H1 (cell line): Measurements from ENCODE around the gene POLR3E. TPM values are rescaled to one million over a fixed set of nuclear protein-coding genes. Genes with fewer than 3 reads are reported as not detected.

Experiments
- CTCF ChIA-PET: fragments of 300-600 bp; sonication (Branson Sonifier 250); formaldehyde crosslinking; loops from one replicate; lab custom pipeline; 2021; ENCODE audit not compliant: partially characterized antibody; lab: Charles Lee
- POLR2A ChIA-PET: fragments of 300-600 bp; sonication (Branson Sonifier 250); formaldehyde crosslinking; loops from one replicate; lab custom pipeline; 2021; ENCODE audit warnings: inconsistent platforms; ENCODE audit not compliant: partially characterized antibody; lab: Charles Lee
- DNase-seq, 2 experiments: peaks; one replicate each; pipeline versions ENCODE4 v3.0.0 to v3.0.0-alpha.2; 2010 to 2022; ENCODE audit warnings: low spot score in 2 of 2, low read depth in 1 of 2, mixed read lengths in 1 of 2
- FAIRE-seq: peaks from 2 replicates; lab custom pipeline; 2011; peaks lifted over from hg19 to GRCh38; lab: Jason Lieb, UNC
- H2AFZ ChIP-seq: 2 replicates; pipeline ENCODE4 v1.8.1; 2012; ENCODE audit warnings: low read length, inconsistent platforms
- H2AK5ac ChIP-seq: 2 replicates; pipeline ENCODE4 v1.6.1; 2013; ENCODE audit warnings: low read depth, low read length
- H2BK120ac ChIP-seq: replicated peaks from 2 replicates; pipeline ENCODE3; 2013; ENCODE audit warnings: low read depth, low read length, inconsistent platforms
- H2BK12ac ChIP-seq: 2 replicates; pipeline ENCODE4 v1.6.1; 2013; ENCODE audit warnings: low read depth, low read length
- H2BK15ac ChIP-seq: 2 replicates; pipeline ENCODE4 v1.6.1; 2013; ENCODE audit warnings: low read length
- H2BK20ac ChIP-seq: 2 replicates; pipeline ENCODE4 v1.6.1; 2013; ENCODE audit warnings: low read length
- H2BK5ac ChIP-seq: 2 replicates; pipeline ENCODE4 v1.6.1; 2013; ENCODE audit warnings: low read depth, low read length
- H3K14ac ChIP-seq: 2 replicates; pipeline ENCODE4 v1.6.1; 2013; ENCODE audit warnings: inconsistent platforms; ENCODE audit not compliant: insufficient read length
- H3K18ac ChIP-seq: 2 replicates; pipeline ENCODE4 v1.6.1; 2013; ENCODE audit warnings: low read length; ENCODE audit errors: extremely low read depth
- H3K23ac ChIP-seq: 2 replicates; pipeline ENCODE4 v1.6.1; 2013; ENCODE audit warnings: inconsistent platforms; ENCODE audit not compliant: insufficient read length
- H3K23me2 ChIP-seq: 2 replicates; pipeline ENCODE4 v1.6.1; 2013; ENCODE audit warnings: low read depth, low read length
- H3K27ac ChIP-seq: 2 replicates; pipeline ENCODE4 v1.6.1; 2011; ENCODE audit warnings: low read depth, low read length, inconsistent platforms
- H3K27me3 ChIP-seq, 4 experiments: replicated peaks in 1 of 4; 1 replicate in 1 of 4; 2 replicates in 3 of 4; pipeline versions ENCODE4 v1.6.1 to v1.8.1; 2011 to 2013; ENCODE audit warnings: low read length in 3 of 4, mild to moderate bottlenecking in 3 of 4, inconsistent platforms in 2 of 4, mixed read lengths in 2 of 4, moderate library complexity in 1 of 4; ENCODE audit not compliant: control insufficient read depth in 3 of 4, insufficient read depth in 3 of 4; ENCODE audit errors: extremely low read depth in 1 of 4
- H3K36me3 ChIP-seq, 4 experiments: 2 replicates each; pipeline versions ENCODE4 v1.6.1 to v1.8.1; 2011 to 2013; ENCODE audit warnings: mild to moderate bottlenecking in 4 of 4, low read length in 3 of 4, moderate library complexity in 2 of 4, control low read depth in 1 of 4, inconsistent platforms in 1 of 4; ENCODE audit not compliant: insufficient read depth in 4 of 4, control insufficient read depth in 2 of 4
- H3K4ac ChIP-seq: replicated peaks from 2 replicates; pipeline ENCODE3; 2013; ENCODE audit warnings: low read length, low read depth, mixed read lengths, inconsistent platforms; ENCODE audit not compliant: insufficient read length
- H3K4me1 ChIP-seq, 4 experiments: replicated peaks in 1 of 4; 1 replicate in 1 of 4; 2 replicates in 3 of 4; pipeline versions ENCODE4 v1.6.1 to v1.8.1; 2011 to 2013; ENCODE audit warnings: low read length in 3 of 4, inconsistent platforms in 2 of 4, mixed read lengths in 1 of 4; ENCODE audit not compliant: insufficient read depth in 4 of 4, control insufficient read depth in 3 of 4
- H3K4me2 ChIP-seq, 2 experiments: 2 replicates each; pipeline versions ENCODE4 v1.6.1 to v1.8.1; 2011 to 2013; ENCODE audit warnings: low read depth in 2 of 2, low read length in 2 of 2, control low read depth in 1 of 2, inconsistent platforms in 1 of 2, mild to moderate bottlenecking in 1 of 2; ENCODE audit not compliant: insufficient read depth in 1 of 2
- H3K4me3 ChIP-seq, 4 experiments: fragments of 200-600, 300-600 bp in 1 of 4; sonication (generic), shearing (Covaris generic), sonication (Bioruptor Twin) in 1 of 4; 2 replicates each; pipeline versions ENCODE4 v1.5.1 to v1.8.1; 2011 to 2016; ENCODE audit warnings: low read length in 4 of 4, low read depth in 3 of 4, control low read depth in 2 of 4, inconsistent platforms in 2 of 4, mild to moderate bottlenecking in 2 of 4, mixed read lengths in 1 of 4, moderate library complexity in 1 of 4; ENCODE audit not compliant: insufficient read depth in 2 of 4; ENCODE audit errors: extremely low read depth in 1 of 4
- H3K56ac ChIP-seq: replicated peaks from 2 replicates; pipeline ENCODE3; 2013; ENCODE audit warnings: low read depth, mild to moderate bottlenecking, mixed read lengths, low read length, inconsistent platforms; ENCODE audit not compliant: insufficient read length
- H3K79me1 ChIP-seq: 2 replicates; pipeline ENCODE4 v1.6.1; 2013; ENCODE audit warnings: low read depth, low read length, control low read depth
- H3K79me2 ChIP-seq, 2 experiments: 2 replicates each; pipeline versions ENCODE4 v1.6.1 to v1.8.1; 2012 to 2013; ENCODE audit warnings: low read length in 2 of 2, mild to moderate bottlenecking in 2 of 2, inconsistent platforms in 1 of 2; ENCODE audit not compliant: insufficient read depth in 2 of 2, control insufficient read depth in 1 of 2
- H3K9ac ChIP-seq, 4 experiments: replicated peaks in 1 of 4; 1 replicate in 1 of 4; 2 replicates in 3 of 4; pipeline versions ENCODE4 v1.6.1 to v1.8.1; 2011 to 2013; ENCODE audit warnings: low read depth in 3 of 4, low read length in 3 of 4, control low read depth in 2 of 4, mild to moderate bottlenecking in 2 of 4, moderate library complexity in 2 of 4, inconsistent platforms in 1 of 4; ENCODE audit errors: extremely low read depth in 1 of 4
- H3K9me3 ChIP-seq, 2 experiments: 2 replicates each; pipeline versions ENCODE4 v1.6.1 to v1.8.1; 2012 to 2013; ENCODE audit warnings: mild to moderate bottlenecking in 2 of 2, moderate library complexity in 2 of 2, control low read depth in 1 of 2, inconsistent platforms in 1 of 2, low read depth in 1 of 2, low read length in 1 of 2, mixed read lengths in 1 of 2; ENCODE audit not compliant: insufficient read depth in 2 of 2
- H4K20me1 ChIP-seq, 2 experiments: replicated peaks in 1 of 2; 2 replicates each; pipeline versions ENCODE3 to v1.8.1; 2011 to 2013; ENCODE audit warnings: inconsistent platforms in 2 of 2, low read length in 2 of 2, mild to moderate bottlenecking in 1 of 2; ENCODE audit not compliant: insufficient read depth in 2 of 2, control insufficient read depth in 1 of 2
- H4K5ac ChIP-seq: 2 replicates; pipeline ENCODE4 v1.6.1; 2013; ENCODE audit warnings: low read length, low read depth, mixed read lengths, inconsistent platforms; ENCODE audit not compliant: insufficient read length
- H4K8ac ChIP-seq: 2 replicates; pipeline ENCODE4 v1.8.0; 2013; ENCODE audit warnings: mild to moderate bottlenecking, moderate library complexity, low read length, inconsistent platforms; ENCODE audit not compliant: insufficient read depth; ENCODE audit errors: extremely low read depth
- H4K91ac ChIP-seq: replicated peaks from 2 replicates; pipeline ENCODE3; 2013; ENCODE audit warnings: low read length, mixed read lengths, inconsistent platforms; ENCODE audit not compliant: insufficient read length
- RAD21 ChIP-seq, 2 experiments: IDR thresholded peaks in 1 of 2; conservative IDR thresholded peaks in 1 of 2; 2 replicates each; pipeline ENCODE4 v1.6.1; 2011; ENCODE audit warnings: low read depth in 2 of 2, low read length in 2 of 2, improper control_type of control experiment in 1 of 2, inconsistent platforms in 1 of 2, mild to moderate bottlenecking in 1 of 2, moderate library complexity in 1 of 2
- WGBS, 2 experiments: shearing (Covaris generic) in 1 of 2; methylation state at CpG; one replicate each; pipeline versions ENCODE4 v1.1.6 to v1.1.7; 2013 to 2015; ENCODE audit warnings: low lambda C conversion rate in 2 of 2, mixed read lengths in 2 of 2, inconsistent platforms in 1 of 2, low coverage in 1 of 2, missing lambda C conversion rate in 1 of 2; ENCODE audit not compliant: insufficient replicate concordance in 2 of 2, insufficient coverage in 1 of 2, insufficient read length in 1 of 2; ENCODE audit errors: extremely low coverage in 1 of 2, missing lambda C conversion rate in 1 of 2; 5-methylcytosine and 5-hydroxymethylcytosine counted together
- polyA plus RNA-seq, 7 experiments: library from polyadenylated mRNA; depleted of rRNA in 3 of 7; stranded (reverse) in 5 of 7; unstranded in 2 of 7; fragments of >200 nt in 5 of 7; fragments of 200-250 nt in 2 of 7; gene quantifications; 1 replicate in 5 of 7; 2 replicates in 1 of 7; 4 replicates in 1 of 7; pipeline versions ENCODE4 v1.2.1 to v1.2.3, GENCODE V29; 2011 to 2013; ENCODE audit warnings: missing spikeins in 2 of 7, mixed read lengths in 2 of 7
- total RNA-seq: library from RNA; stranded (reverse); fragmentation: NEBNext Ultra II Directional; extraction: Animal tissue kit (Norgen Biotek cat#: 25700); gene quantifications from 2 replicates; pipeline ENCODE4 v1.2.1, GENCODE V29; 2021
- TF ChIP-seq, protein P1 (sequence below): IDR thresholded peaks from 2 replicates; pipeline ENCODE4 v1.6.1; 2011; ENCODE audit warnings: low read length, improper control_type of control experiment

The POLR3E gene
- total and polyA plus RNA-seq, 2 of the 8 experiments (the other 6 are each of a cell fraction or from before 2014, with no cell fraction given): 96.5 to 125 TPM

DNA sequence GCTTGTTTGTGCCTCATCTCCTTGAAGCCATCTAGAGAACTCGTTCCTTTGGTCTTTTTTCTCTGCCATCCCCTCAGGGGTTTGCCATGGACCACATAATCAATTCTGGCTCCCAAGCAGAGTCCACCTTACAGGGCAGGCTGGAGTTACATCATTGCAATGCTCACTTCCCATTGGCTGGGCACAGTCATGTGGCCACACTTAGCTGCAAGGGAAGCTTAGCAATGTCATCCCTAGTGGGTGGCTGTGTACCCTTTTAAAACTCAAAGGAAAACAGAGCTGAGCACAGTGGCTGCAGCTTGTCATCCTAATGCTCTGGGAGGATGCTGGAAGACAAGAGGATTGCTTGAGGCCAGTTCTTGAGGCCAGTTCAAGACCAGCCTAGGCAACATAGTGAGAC lies 41.9 kb upstream of the POLR3E start:
- ChIA-PET CTCF (interaction anchor here (0.7 to 1.7 kb wide), 2 partner anchors 11 to 75 kb away, joined by 3 to 4 read pairs; no protein-coding TSS in a partner anchor), POLR2A (no interaction called here)
- no peaks in the 10 kb centered on the region for H3K4me1 ChIP-seq
- no peaks in the 10 kb centered on the region for H3K79me2 ChIP-seq
- H4K91ac ChIP-seq: no peak overlapping the region
- H3K27me3 ChIP-seq: no peaks in the 10 kb centered on the region
- H3K14ac ChIP-seq: no peak overlapping the region
- no peak overlapping the region for H3K56ac ChIP-seq
- FAIRE-seq: no peak
- H4K5ac ChIP-seq: no peak overlapping the region
- no peak overlapping the region for H3K4me2 ChIP-seq
- H3K4me3 ChIP-seq: no peak overlapping the region
- no peak overlapping the region for H2AK5ac ChIP-seq
- no peak overlapping the region for H2BK15ac ChIP-seq
- peaks cover 2% of the 10 kb centered on the region; the same call in 1 of the 2 replicates for H3K79me1 ChIP-seq
- H3K18ac ChIP-seq: no peak overlapping the region
- H4K20me1 ChIP-seq: peaks cover 0 to 2% of the 10 kb centered on the region in 2 experiments
- H3K9ac ChIP-seq: no peak overlapping the region
- 0 out of 4 replicates have a peak, but pooled peaks cover 0 to 2% of the 10 kb centered on the region in 2 experiments for H3K9me3 ChIP-seq
- H2BK5ac ChIP-seq: no peak overlapping the region
- no peak overlapping the region for H3K27ac ChIP-seq
- no peak overlapping the region for H4K8ac ChIP-seq
- H2AFZ ChIP-seq: no peak overlapping the region
- no peak overlapping the region for H2BK120ac ChIP-seq
- no peak for TF ChIP-seq RAD21 (IDR thresholded peaks at IDR 0.05 in 1 of 2, conservative IDR thresholded peaks at IDR 0.05 in 1 of 2; ENCODE audit: low read depth in 2 of 2, low read length in 2 of 2)
- TF ChIP-seq, protein P1, sequence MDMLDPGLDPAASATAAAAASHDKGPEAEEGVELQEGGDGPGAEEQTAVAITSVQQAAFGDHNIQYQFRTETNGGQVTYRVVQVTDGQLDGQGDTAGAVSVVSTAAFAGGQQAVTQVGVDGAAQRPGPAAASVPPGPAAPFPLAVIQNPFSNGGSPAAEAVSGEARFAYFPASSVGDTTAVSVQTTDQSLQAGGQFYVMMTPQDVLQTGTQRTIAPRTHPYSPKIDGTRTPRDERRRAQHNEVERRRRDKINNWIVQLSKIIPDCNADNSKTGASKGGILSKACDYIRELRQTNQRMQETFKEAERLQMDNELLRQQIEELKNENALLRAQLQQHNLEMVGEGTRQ: peak; percentile 41; the same call in 1 of the 2 replicates
- TF ChIP-seq, all 59 proteins: peak for 1
- H2BK12ac ChIP-seq: no peak overlapping the region
- no peak overlapping the region for H3K23ac ChIP-seq
- H3K4ac ChIP-seq: no peak overlapping the region
- peaks cover 6 to 40% (median 23%) of the 10 kb centered on the region in 4 experiments for H3K36me3 ChIP-seq
- no peak overlapping the region for H2BK20ac ChIP-seq
- H3K23me2 ChIP-seq: no peaks in the 10 kb centered on the region
- DNase-seq: no peak
- WGBS, 2 experiments: 67% methylated on average over 1 of the region's 1 CpG; no CpG with 5 or more reads in 1 of the 2 experiments
